HG03060 (cell line): ENCODE data around the gene PICALM.
"Not testable (repeated sequence)": the region's sequence is repeated elsewhere in the genome, so short reads cannot be mapped to it uniquely, and the experiment has no call there.

ENCODE experiments used
- ATAC-seq: cut with Tn5 transposase; IDR thresholded peaks from one replicate; pipeline ENCODE4 v1.9.1; 2021; ENCODE audit warnings: low read depth, moderate number of reproducible peaks; ENCODE audit not compliant: unreplicated experiment

The PICALM gene

GRCh38 chr11:86002431-86002830 is 66.5 kb downstream of the PICALM start:
- ATAC-seq = no peak

GRCh38 chr11:85991508-85991907 is 77.4 kb downstream of the PICALM start:
- ATAC-seq = no peak

GRCh38 chr11:85989746-85990145 is 79.1 kb downstream of the PICALM start:
- no peak for ATAC-seq

GRCh38 chr11:85988780-85989179 is 80.1 kb downstream of the PICALM start:
- ATAC-seq = no peak

- no peak for ATAC-seq
These were observed 91.1 kb downstream of the PICALM start for GRCh38 chr11:85977751-85978160.

GRCh38 chr11:85976525-85976924 is 92.4 kb downstream of the PICALM start:
- no peak for ATAC-seq

GRCh38 chr11:85974122-85974521 is 94.8 kb downstream of the PICALM start:
- no peak for ATAC-seq

GRCh38 chr11:85970593-85970992 is 98.3 kb downstream of the PICALM start:
- no peak for ATAC-seq

GRCh38 chr11:85967457-85967856 is 101.4 kb downstream of the PICALM start:
- ATAC-seq = no peak

- ATAC-seq = no peak
These were observed 103.7 kb downstream of the PICALM start for GRCh38 chr11:85965202-85965601.

- no peak for ATAC-seq
These were observed 106.9 kb downstream of the PICALM start for GRCh38 chr11:85961930-85962363.

- ATAC-seq = no peak
These were observed 107.8 kb downstream of the PICALM start for GRCh38 chr11:85961130-85961529.

- no peak for ATAC-seq
These were observed 108.2 kb downstream of the PICALM start for GRCh38 chr11:85960678-85961077.

- no peak for ATAC-seq
These were observed 113.4 kb downstream of the PICALM start for GRCh38 chr11:85955531-85955930.

GRCh38 chr11:85953491-85954143 is 115.3 kb downstream of the PICALM start:
- no peak for ATAC-seq

- ATAC-seq = not testable (repeated sequence)
These were observed 116.8 kb downstream of the PICALM start for GRCh38 chr11:85952108-85952485.

- ATAC-seq = no peak
These were observed 117.3 kb downstream of the PICALM start for GRCh38 chr11:85951428-85952107.

GRCh38 chr11:85951049-85951405 is 117.9 kb downstream of the PICALM start:
- ATAC-seq = no peak

- no peak for ATAC-seq
These were observed 118.4 kb downstream of the PICALM start for GRCh38 chr11:85950317-85951048.

GRCh38 chr11:85949798-85950197 is 119.1 kb downstream of the PICALM start:
- ATAC-seq = no peak

- ATAC-seq = no peak
These were observed 120.0 kb downstream of the PICALM start for GRCh38 chr11:85948884-85949283.
